Measurements from ENCODE around the gene ACOT7.
A peak's percentile ranks its signal among the peaks of the same experiment; 100 is the strongest.

The ACOT7 gene

GRCh38 chr1:6360517-6361070 is 33.0 kb downstream of the ACOT7 start:
- no peak for TF ChIP-seq CTCF (IDR thresholded peaks at IDR 0.05)

DNA sequence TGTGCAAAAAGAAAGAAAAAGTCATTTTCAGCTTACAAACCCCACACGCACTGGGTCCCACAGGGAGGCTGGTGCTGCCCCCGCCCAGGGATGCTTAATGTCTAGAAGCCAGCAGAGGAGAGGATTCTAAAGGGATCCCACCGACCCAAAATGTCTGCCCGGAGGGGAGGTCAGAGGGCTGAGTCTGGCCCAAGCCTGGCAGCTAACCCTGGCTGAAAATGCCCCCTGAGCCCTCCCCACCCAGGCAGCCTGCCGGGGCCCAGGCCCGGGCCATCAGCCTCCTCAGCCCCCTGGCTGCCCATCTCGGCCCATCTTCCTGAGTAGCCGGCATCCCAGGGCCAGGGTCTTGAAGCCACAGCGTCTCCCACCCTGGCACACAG is 33.5 kb downstream of the ACOT7 start:
- TF ChIP-seq CTCF (IDR thresholded peaks at IDR 0.05) = no peak

DNA sequence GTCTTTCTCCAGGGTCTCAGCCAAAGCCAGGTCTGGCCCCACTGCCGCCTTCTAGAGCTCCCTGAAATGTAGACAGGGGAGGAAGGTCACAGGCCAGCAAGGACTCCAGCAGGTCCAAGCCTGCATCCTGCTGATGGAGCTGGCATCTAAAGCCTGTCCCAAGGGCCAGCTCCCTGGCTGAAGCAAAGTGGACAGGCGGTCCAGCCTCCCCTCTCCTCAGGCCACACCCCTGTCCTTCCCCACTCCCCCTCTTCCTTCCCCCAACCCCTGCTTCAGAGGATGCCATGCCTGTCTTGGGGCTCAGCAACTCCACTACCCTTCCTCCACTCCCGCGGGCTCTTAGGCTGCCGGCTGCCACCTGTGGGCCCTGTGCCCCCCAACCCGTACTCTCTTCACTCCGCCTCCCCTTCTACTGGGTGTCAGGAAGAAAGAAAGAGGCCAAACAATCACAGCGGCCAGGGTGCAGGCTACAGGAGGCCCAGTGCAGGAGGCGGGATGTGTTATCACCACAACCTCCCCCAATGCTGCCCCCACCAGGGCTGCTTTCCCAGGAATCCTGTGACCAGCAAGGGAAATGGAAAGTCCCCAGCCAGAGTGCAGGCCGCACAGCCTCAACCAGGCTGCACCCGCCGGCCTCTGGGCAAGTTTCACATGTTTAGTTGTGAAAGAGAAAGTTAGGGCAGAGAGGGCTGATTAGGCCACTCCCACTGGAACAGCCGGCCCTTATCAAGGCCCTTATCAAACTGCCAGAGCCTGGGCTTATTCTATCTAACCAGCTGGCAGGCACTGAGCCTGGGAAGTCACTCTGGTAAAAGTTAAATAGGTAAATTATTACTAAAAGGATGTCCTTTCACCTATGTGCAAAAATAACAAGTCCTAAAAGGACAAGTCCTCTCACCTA is 34.1 kb downstream of the ACOT7 start:
- no peak for TF ChIP-seq CTCF (IDR thresholded peaks at IDR 0.05)

- TF ChIP-seq CTCF (IDR thresholded peaks at IDR 0.05) = no peak
Measured at GRCh38 chr1:6358757-6359201, 34.8 kb downstream of the ACOT7 start.

GRCh38 chr1:6358144-6358624 is 35.4 kb downstream of the ACOT7 start:
- no peak for TF ChIP-seq CTCF (IDR thresholded peaks at IDR 0.05)

GRCh38 chr1:6357243-6357936 is 36.2 kb downstream of the ACOT7 start:
- peak; percentile 40; the same call in 1 of the 2 replicates for TF ChIP-seq CTCF (IDR thresholded peaks at IDR 0.05)

DNA sequence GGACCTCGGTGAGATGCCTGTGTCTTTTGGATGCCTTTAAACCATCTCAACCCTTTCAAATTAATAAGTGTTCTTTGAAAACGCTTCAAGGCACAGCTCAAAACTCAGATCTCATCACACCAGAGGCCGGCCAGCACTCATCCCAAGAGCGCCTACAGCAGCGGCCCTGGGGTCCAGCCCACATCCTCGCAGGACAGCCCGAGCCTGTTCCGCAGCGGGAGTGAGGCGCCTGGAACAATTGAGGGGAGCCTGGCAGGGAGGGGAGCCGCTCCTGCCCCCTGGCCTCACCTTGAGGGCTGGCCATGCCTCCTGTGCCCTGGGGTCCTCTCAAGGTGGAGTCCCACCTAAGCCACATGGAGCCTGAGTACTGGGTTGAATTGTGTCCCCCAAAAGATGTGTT is 37.9 kb downstream of the ACOT7 start:
- no peak for TF ChIP-seq CTCF (IDR thresholded peaks at IDR 0.05)
